Right cardiac atrium (tissue), 5 donors: ENCODE data around the gene LTBP2. TPM values are rescaled to one million over a fixed set of nuclear protein-coding genes. Genes with fewer than 3 reads are reported as not detected.

Source experiments
- ATAC-seq, 2 donors: fragments of 200-7000 bp; cut with Tn5 transposase; one replicate each; pipeline versions ENCODE4 v1.8.0 to v1.9.1; 2020; ENCODE audit warnings: moderate library complexity in 2 of 2, mild to moderate bottlenecking in 1 of 2
- DNase-seq, 3 donors: peaks; one replicate each; pipeline ENCODE4 v3.0.0-alpha.2; 2020
- H3K27ac ChIP-seq: one replicate; pipeline ENCODE4 v1.5.1; 2013; ENCODE audit warnings: mild to moderate bottlenecking, low read length, control low read depth, moderate library complexity
- H3K27me3 ChIP-seq: one replicate; pipeline ENCODE4 v1.6.1; 2013; ENCODE audit not compliant: control insufficient read depth, insufficient read depth
- H3K4me1 ChIP-seq: one replicate; pipeline ENCODE4 v1.6.1; 2013; ENCODE audit warnings: low read length; ENCODE audit not compliant: control insufficient read depth, insufficient read depth
- H3K4me3 ChIP-seq: one replicate; pipeline ENCODE4 v1.5.1; 2013; ENCODE audit warnings: low read length, control low read depth
- H3K9me3 ChIP-seq: one replicate; pipeline ENCODE4 v1.6.1; 2013; ENCODE audit warnings: low read length; ENCODE audit not compliant: control insufficient read depth
- WGBS: extraction: QIAGEN DNeasy Blood & Tissue Kit; methylation state at CpG from one replicate; pipeline ENCODE4 v1.1.7; 2013; 5-methylcytosine and 5-hydroxymethylcytosine counted together
- intact Hi-C, 4 donors: fragments of 100-400 bp; cut with DNase I; formaldehyde crosslinking; loops; one replicate each; pipeline versions ENCODE4 v1.11.0 to v1.14.0; 2022 to 2023
- polyA plus RNA-seq: library from polyadenylated mRNA; stranded (reverse); fragments of 200-250 nt; gene quantifications from one replicate; pipeline ENCODE4 v1.2.3, GENCODE V29; 2013
- total RNA-seq, 4 donors: library from RNA; stranded (reverse); fragmentation: NEBNext Ultra II Directional; extraction: Animal tissue kit (Norgen Biotek cat#: 25700); gene quantifications; one replicate each; pipeline ENCODE4 v1.2.1, GENCODE V29; 2021
- donor health status: healthy with polysubstance abuse.
- donor health status: DM: no; HTN: yes; CAD: no.
- donor health status: DM: no; HTN: no; CAD: no.
- donor health status: DM: no; HTN: yes; CAD: no; lungs with severe emphysema.
- donor health status: DM: yes; HTN: yes; CAD: no.

LTBP2 gene
- total and polyA plus RNA-seq, 5 donors: 3.4 to 46.0 (median 22.0) TPM

DNA sequence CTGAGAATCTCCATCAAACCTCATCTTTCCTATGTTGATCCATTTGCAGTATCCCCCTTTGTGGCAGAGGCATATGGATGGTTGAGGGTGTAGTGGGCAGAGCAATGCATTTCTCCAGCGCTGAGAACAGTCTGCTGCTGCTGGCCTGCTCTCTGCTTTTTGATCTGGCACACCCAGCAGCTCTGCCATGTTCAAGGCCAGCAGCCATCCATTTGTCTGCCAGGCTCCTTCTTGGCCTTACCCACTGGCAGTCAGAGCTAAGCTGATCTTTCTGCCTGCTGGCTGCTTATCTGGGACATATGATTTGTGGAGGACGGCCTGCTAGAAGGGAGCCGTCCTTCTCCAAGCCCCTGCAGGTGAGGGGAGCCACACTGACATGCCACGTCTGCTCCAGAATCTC is 135.9 kb downstream of the LTBP2 start:
- Histone ChIP-seq H3K4me3 (no peak overlapping the region), H3K4me1 (no peaks in the 10 kb centered on the region), H3K9me3 (no peaks in the 10 kb centered on the region), H3K27me3 (no peaks in the 10 kb centered on the region), H3K27ac (no peak overlapping the region)
- peak in 1 of 2 donors; percentile 54 for ATAC-seq
- DNase-seq: no peak
- WGBS: 74% methylated on average over 4 of the region's 4 CpGs
- intact Hi-C loops: loop anchor here in 3 of 4 donors (5.0 kb wide), 1 partner anchor 114 kb away; no protein-coding TSS in a partner anchor

DNA sequence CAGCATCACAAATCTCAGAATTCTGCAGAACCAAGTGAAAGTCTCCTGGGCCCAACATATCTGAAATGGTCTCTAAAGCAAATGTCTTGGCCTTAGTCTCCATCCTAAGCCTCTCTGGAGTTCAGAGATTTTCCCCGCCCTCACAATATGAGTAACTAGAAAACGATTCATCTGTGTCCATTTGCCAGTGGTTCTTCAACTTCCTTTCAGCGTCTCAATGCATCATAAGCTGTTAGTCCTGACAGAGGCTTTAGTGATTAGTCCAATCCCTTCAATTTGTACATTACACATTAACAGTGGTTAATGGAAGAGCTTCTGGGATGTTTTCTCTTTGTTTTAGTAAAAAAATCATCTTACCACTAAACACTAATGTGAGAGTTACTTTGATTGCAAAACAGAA is 136.4 kb downstream of the LTBP2 start:
- Histone ChIP-seq H3K4me3 (no peak overlapping the region), H3K4me1 (no peaks in the 10 kb centered on the region), H3K27me3 (no peaks in the 10 kb centered on the region), H3K9me3 (no peaks in the 10 kb centered on the region), H3K27ac (no peak overlapping the region)
- ATAC-seq (peak; percentile 38 to 57), DNase-seq (no peak)
- WGBS: 44% methylated on average over 3 of the region's 3 CpGs
- intact Hi-C loops: loop anchor here in 3 of 4 donors (5.0 kb wide), 1 partner anchor 113 kb away; no protein-coding TSS in a partner anchor

DNA sequence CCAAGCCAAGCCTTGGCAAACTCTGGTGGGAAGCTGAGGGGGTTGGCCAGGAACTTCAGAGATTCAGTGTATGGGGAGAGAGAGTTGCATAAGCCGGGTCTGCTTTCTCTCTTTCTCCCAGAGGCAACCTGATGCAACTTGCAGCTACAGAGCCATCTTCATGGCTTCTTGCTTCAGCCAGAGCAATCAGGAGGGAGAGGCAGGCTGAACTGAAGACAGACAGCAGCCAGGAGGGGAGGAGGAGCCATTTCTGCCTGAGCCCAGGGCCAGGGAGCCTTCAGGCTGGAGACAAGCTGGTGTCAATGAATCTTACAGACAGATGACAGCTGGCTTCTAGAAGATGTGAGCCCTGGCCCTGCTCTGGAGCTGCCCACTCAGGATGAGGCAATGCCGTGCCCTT is 137.7 kb downstream of the LTBP2 start:
- WGBS: 73% methylated on average over 2 of the region's 2 CpGs
- Histone ChIP-seq H3K27me3 (no peaks in the 10 kb centered on the region), H3K4me1 (no peaks in the 10 kb centered on the region), H3K27ac (no peak overlapping the region), H3K4me3 (no peak overlapping the region), H3K9me3 (no peaks in the 10 kb centered on the region)
- ATAC-seq (no peak), DNase-seq (no peak)
- intact Hi-C loops: no loop called here

DNA sequence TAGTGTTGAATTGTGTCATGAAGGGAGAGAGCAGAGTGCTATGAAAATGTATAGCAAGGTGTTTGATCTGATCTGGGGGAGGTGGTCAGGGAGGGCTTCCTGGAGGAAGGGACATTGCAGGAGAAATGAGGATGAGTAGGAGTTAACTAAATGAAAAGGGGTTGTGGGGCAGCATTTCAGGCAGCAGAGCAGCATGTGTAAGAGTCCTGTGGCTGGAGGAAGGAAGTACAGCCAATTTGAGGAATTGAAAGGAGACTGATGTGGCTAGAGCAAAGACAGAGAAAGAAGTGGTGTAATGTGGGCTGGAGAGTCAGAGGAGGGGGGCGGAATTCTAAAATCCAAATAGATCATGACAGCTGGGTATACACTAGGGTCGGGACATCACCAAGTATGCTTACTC is 139.4 kb downstream of the LTBP2 start:
- no peaks in the 10 kb centered on the region for H3K9me3 ChIP-seq
- no peaks in the 10 kb centered on the region for H3K27me3 ChIP-seq
- ATAC-seq: no peak
- intact Hi-C loops: no loop called here
- no peak overlapping the region for H3K27ac ChIP-seq
- H3K4me3 ChIP-seq: no peak overlapping the region
- 90% methylated on average over 2 of the region's 2 CpGs for WGBS
- no peaks in the 10 kb centered on the region for H3K4me1 ChIP-seq
- no peak for DNase-seq

DNA sequence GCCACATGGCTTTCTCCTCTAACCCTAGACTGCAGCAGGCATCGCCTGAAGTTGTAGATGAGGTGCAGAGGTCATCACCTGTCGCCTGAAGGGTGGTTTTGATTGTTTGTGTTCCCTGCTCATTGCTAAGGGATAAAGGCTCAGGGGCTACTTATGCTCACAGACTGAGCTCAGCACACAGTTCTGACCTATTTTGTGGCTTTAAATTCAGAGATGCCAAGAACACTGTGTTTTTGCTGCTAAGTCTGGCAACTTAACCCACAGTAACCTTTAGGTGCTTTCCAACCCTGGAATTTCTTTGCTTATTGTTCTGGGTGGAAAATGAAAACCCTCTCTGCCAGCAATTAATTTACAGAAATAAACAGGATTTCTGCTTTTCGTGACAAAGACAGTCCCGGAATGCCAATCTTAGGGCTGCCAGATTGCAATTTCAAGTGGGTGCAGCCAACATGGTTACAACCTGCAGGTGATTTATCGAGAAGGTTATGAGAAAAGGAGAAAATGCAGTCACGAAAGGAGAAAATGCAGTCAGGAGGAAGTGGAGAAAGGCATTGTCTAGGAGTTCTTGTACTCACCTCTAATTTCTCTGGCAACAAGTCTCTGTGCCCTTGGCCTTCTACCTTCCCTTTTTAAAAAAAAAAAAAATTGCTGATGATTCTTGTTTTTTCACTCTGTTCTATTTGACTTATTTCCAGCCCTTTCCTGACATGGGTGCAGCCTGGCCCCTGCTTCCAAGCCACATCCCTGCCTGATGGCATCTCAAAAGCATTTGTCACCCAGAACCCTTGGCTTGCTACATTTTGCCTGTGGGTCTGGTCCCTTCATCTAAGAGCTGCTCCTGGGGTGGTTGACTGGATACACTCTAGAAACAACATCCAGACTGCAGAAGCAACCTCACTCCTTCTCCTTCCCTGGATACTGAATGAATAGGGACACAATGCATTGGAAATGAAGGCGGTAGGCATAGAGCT is 142.2 kb downstream of the LTBP2 start:
- Histone ChIP-seq H3K4me1 (no peaks in the 10 kb centered on the region), H3K9me3 (no peaks in the 10 kb centered on the region), H3K4me3 (no peak overlapping the region), H3K27ac (peak overlapping the region; percentile 6), H3K27me3 (no peaks in the 10 kb centered on the region)
- DNase-seq: no peak
- WGBS: 77% methylated on average over 7 of the region's 7 CpGs
- no peak for ATAC-seq
- intact Hi-C loops: no loop called here

DNA sequence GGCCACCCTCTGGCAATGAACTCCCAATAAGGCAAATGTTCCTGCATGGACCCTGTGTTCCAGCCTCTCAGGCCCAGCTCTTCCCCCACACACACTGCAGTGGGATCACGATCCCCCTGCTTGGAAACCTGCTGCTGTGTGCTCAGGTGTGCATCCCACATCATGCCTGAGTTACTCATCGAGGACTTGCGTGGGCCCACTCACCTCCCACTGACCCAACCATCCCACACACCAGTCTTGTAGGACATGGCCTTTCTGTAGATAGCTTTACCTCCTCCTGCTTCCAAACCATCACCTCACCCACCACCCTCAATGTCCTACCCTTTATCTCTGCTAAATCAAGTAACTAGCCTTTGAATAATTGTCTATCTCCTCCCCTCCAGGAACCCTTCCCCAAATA is 143.5 kb downstream of the LTBP2 start:
- ATAC-seq (no peak), DNase-seq (no peak)
- intact Hi-C loops: no loop called here
- Histone ChIP-seq H3K4me3 (no peak overlapping the region), H3K9me3 (no peaks in the 10 kb centered on the region), H3K4me1 (no peaks in the 10 kb centered on the region), H3K27me3 (no peaks in the 10 kb centered on the region), H3K27ac (no peak overlapping the region)
- WGBS: 90% methylated on average over 3 of the region's 3 CpGs

DNA sequence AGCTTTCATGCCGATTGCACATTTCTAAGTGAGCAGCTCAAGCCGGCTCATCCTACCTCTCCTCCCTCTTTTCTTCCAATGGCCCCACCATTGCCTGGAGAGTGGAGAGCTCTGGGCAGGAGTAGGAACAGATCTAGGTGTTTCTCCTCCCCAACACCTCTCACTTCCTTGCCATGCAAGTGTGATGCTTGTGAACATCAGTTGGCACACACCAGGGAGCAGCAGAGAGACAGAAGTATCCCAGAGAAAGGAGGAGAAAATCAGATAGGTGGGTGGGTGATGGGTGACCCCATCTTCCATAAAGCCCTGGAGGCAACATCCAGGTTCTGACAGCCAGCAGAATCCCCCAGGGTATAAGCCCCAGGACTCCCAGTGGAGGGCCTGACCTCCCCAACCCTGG is 146.7 kb downstream of the LTBP2 start:
- 90% methylated on average over 2 of the region's 2 CpGs for WGBS
- no peak overlapping the region for H3K4me3 ChIP-seq
- H3K27ac ChIP-seq: no peak overlapping the region
- intact Hi-C loops: no loop called here
- H3K9me3 ChIP-seq: no peaks in the 10 kb centered on the region
- DNase-seq (no peak), ATAC-seq (no peak)
- no peaks in the 10 kb centered on the region for H3K4me1 ChIP-seq
- H3K27me3 ChIP-seq: no peaks in the 10 kb centered on the region

DNA sequence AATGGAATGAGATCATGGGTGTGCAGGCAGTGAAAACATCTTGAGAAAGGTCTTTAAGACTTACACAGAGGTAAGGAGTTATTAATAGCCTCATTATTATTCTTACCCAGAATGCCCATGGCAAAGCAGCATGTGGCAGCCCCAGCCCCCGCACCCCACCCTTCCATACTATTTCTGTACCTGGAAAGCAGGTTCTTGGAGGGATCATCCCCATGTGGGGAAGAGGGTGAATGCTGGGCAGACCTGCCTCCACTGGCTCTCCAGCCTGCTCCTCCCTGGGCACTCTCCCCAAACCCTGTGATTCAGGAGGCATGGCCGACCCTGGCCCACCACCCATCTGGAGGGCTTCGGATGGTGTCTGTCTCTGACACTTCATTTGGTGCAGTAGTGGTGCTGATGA is 147.3 kb downstream of the LTBP2 start:
- WGBS: 88% methylated on average over 3 of the region's 3 CpGs
- ATAC-seq (no peak), DNase-seq (no peak)
- no peaks in the 10 kb centered on the region for H3K4me1 ChIP-seq
- no peak overlapping the region for H3K4me3 ChIP-seq
- no peak overlapping the region for H3K27ac ChIP-seq
- intact Hi-C loops: no loop called here
- no peaks in the 10 kb centered on the region for H3K9me3 ChIP-seq
- no peaks in the 10 kb centered on the region for H3K27me3 ChIP-seq

DNA sequence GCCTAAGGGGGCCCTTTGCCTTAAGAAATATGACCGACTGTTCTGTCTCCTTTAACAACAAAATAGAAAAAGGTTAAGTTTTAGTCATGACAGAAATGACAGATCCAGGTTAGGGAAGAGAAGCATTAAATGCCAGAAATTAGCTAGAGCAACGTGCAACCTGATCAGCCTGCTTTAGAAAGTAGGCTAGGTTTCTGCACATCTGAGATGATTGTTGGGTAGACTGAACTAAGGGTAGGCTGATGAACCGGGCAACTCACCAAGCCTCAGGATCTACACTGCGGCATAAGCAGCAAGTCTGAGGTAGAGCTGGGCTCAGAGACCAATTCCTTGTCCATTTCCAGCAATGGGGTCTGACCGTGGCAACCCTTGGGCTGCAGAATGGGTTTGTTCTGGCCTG is 148.3 kb downstream of the LTBP2 start:
- DNase-seq: no peak
- Histone ChIP-seq H3K9me3 (no peaks in the 10 kb centered on the region), H3K4me1 (no peaks in the 10 kb centered on the region), H3K27me3 (no peaks in the 10 kb centered on the region), H3K4me3 (no peak overlapping the region), H3K27ac (no peak overlapping the region)
- 91% methylated on average over 5 of the region's 5 CpGs for WGBS
- ATAC-seq: no peak
- intact Hi-C loops: no loop called here

DNA sequence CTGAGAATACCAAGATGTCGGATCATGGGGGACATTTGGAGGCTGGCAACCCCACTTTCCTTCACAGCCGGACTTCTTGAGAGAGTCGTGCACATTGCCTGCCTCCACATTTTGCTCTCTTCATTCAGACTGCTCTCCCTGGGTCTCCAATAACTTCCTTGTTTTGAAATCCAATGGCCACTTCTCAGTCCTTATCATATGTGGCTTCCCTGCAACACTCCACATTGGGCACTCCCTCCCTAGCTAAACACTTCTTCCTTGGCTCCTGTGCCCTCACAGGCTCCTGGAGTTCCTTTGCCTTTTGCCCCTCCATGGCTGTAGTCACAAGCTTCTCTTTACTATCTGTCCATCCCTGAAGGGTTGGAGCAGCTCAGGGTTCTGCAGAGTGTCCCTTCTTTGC is 149.0 kb downstream of the LTBP2 start:
- no peak for ATAC-seq
- Histone ChIP-seq H3K9me3 (no peaks in the 10 kb centered on the region), H3K4me3 (no peak overlapping the region), H3K4me1 (no peaks in the 10 kb centered on the region), H3K27ac (no peak overlapping the region), H3K27me3 (no peaks in the 10 kb centered on the region)
- DNase-seq: no peak
- intact Hi-C loops: no loop called here
- 98% methylated on average over 3 of the region's 3 CpGs for WGBS

DNA sequence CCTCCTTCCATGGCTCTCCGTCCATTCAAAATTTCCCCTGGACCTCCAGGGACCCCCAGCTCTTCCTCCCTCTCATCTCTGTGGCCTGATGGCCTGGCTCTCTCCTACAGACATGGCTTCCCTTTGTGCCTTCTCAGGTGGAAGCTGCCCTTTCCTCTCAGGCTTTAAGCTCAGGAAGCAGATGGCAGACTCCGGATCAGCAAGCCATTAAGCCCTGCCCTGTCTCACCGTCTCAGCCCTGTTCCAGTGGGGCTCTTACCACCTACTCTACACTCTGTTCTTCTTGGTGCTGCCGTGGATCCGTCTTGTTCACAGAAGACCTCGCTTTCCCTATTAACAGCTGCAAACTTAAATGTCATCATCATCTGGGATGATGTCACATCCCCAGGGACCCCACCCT is 152.1 kb downstream of the LTBP2 start:
- 76% methylated on average over 6 of the region's 6 CpGs for WGBS
- ATAC-seq (no peak), DNase-seq (no peak)
- H3K27ac ChIP-seq: no peak overlapping the region
- intact Hi-C loops: no loop called here
- H3K4me3 ChIP-seq: no peak overlapping the region
- H3K27me3 ChIP-seq: no peaks in the 10 kb centered on the region
- no peaks in the 10 kb centered on the region for H3K9me3 ChIP-seq
- no peaks in the 10 kb centered on the region for H3K4me1 ChIP-seq
